ENCODE results near the gene DCC. TPM values are rescaled to one million over a fixed set of nuclear protein-coding genes. Genes with fewer than 3 reads are reported as not detected.

Gene DCC
- total RNA-seq, 1 experiment from 2014 or later = 0.72 TPM

DNA sequence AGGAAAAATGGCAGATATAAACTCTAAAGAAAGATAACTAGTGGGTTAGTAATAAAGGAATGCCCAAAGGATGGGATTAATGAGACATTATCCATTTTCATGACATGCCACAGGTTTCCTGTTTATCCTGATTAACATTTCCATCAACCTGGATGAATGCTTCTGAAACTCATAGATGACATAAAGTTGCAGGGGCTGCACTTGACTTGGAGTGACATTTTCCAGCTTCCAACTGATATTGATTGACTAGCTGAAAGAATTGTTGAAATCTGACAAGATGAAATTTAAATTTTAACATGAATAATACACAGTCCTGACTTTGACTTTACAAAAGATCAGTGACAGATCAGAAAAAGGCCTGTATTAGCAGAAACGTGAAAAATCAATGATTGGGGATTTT lies 214.2 kb downstream of the DCC start (continued):
- TF ChIP-seq, protein P1, sequence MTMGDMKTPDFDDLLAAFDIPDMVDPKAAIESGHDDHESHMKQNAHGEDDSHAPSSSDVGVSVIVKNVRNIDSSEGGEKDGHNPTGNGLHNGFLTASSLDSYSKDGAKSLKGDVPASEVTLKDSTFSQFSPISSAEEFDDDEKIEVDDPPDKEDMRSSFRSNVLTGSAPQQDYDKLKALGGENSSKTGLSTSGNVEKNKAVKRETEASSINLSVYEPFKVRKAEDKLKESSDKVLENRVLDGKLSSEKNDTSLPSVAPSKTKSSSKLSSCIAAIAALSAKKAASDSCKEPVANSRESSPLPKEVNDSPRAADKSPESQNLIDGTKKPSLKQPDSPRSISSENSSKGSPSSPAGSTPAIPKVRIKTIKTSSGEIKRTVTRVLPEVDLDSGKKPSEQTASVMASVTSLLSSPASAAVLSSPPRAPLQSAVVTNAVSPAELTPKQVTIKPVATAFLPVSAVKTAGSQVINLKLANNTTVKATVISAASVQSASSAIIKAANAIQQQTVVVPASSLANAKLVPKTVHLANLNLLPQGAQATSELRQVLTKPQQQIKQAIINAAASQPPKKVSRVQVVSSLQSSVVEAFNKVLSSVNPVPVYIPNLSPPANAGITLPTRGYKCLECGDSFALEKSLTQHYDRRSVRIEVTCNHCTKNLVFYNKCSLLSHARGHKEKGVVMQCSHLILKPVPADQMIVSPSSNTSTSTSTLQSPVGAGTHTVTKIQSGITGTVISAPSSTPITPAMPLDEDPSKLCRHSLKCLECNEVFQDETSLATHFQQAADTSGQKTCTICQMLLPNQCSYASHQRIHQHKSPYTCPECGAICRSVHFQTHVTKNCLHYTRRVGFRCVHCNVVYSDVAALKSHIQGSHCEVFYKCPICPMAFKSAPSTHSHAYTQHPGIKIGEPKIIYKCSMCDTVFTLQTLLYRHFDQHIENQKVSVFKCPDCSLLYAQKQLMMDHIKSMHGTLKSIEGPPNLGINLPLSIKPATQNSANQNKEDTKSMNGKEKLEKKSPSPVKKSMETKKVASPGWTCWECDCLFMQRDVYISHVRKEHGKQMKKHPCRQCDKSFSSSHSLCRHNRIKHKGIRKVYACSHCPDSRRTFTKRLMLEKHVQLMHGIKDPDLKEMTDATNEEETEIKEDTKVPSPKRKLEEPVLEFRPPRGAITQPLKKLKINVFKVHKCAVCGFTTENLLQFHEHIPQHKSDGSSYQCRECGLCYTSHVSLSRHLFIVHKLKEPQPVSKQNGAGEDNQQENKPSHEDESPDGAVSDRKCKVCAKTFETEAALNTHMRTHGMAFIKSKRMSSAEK (CRISPR knock-in tag; IDR thresholded peaks at IDR 0.05; ENCODE audit: borderline replicate concordance) = no peak

DNA sequence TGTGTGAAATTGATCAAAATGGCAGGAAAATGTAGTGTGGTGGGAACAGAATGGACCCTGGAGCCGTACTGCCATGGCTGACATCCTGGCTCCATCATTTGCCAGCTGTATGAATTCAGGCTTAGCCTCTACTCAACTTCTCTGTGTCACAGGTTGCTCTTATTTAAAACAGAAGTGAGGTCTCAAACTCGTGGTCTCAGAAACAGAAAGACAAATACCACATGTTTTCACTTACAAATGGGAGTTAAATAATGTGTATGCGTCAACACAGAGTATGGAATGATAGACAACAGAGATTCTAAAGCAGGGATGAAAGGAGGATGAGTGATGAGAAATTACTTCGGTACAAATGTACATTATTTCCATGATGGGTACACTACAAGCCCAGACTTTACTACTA lies 227.4 kb downstream of the DCC start:
- H3K4me3 Mint-ChIP-seq = no peak overlapping the region
- no peak for TF ChIP-seq GRHL2 (CRISPR knock-in tag; IDR thresholded peaks at IDR 0.05; ENCODE audit: insufficient replicate concordance, severe bottlenecking)
- TF ChIP-seq, protein P2, sequence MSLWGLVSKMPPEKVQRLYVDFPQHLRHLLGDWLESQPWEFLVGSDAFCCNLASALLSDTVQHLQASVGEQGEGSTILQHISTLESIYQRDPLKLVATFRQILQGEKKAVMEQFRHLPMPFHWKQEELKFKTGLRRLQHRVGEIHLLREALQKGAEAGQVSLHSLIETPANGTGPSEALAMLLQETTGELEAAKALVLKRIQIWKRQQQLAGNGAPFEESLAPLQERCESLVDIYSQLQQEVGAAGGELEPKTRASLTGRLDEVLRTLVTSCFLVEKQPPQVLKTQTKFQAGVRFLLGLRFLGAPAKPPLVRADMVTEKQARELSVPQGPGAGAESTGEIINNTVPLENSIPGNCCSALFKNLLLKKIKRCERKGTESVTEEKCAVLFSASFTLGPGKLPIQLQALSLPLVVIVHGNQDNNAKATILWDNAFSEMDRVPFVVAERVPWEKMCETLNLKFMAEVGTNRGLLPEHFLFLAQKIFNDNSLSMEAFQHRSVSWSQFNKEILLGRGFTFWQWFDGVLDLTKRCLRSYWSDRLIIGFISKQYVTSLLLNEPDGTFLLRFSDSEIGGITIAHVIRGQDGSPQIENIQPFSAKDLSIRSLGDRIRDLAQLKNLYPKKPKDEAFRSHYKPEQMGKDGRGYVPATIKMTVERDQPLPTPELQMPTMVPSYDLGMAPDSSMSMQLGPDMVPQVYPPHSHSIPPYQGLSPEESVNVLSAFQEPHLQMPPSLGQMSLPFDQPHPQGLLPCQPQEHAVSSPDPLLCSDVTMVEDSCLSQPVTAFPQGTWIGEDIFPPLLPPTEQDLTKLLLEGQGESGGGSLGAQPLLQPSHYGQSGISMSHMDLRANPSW (CRISPR knock-in tag; conservative IDR thresholded peaks at IDR 0.05; ENCODE audit: low read depth) = no peak
- H3K36me3 Mint-ChIP-seq = no peaks in the 10 kb centered on the region
- POLR2A ChIA-PET = no interaction called here
- H3K9me3 Mint-ChIP-seq = 0 out of 2 replicates have a peak, but pooled peaks cover 6% of the 10 kb centered on the region
- DNase-seq (ENCODE audit: low spot score) (no peak), ATAC-seq (no peak)
- no peaks in the 10 kb centered on the region for H3K4me1 Mint-ChIP-seq
- H3K27ac Mint-ChIP-seq = no peak overlapping the region
- CTCF ChIA-PET = no interaction called here
- no peaks in the 10 kb centered on the region for H3K27me3 Mint-ChIP-seq (ENCODE audit: low read depth)

DNA sequence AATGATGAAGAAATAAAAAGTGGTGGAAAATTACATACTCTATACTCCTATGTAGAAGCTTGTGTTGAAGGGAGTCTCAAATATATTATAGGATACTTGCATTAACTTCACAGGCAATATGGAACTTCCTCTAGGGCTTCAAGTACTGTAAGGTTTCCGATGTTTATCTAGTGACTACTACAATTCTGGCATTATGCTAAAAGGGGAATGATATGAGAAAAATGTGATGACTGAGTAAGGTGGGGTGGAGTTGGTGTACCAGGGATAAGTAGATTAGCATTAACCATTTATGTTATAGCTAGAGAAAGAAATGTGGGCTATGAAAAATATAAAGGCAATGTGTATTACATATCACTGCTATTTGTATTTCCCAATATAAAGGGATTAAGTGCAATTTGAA lies 229.5 kb downstream of the DCC start:
- Mint-ChIP-seq H3K4me3 (no peak overlapping the region), H3K27ac (no peak overlapping the region), H3K4me1 (no peaks in the 10 kb centered on the region), H3K9me3 (0 out of 2 replicates have a peak, but pooled peaks cover 6% of the 10 kb centered on the region), H3K27me3 (ENCODE audit: low read depth) (no peaks in the 10 kb centered on the region), H3K36me3 (no peaks in the 10 kb centered on the region)
- TF ChIP-seq, protein P3, sequence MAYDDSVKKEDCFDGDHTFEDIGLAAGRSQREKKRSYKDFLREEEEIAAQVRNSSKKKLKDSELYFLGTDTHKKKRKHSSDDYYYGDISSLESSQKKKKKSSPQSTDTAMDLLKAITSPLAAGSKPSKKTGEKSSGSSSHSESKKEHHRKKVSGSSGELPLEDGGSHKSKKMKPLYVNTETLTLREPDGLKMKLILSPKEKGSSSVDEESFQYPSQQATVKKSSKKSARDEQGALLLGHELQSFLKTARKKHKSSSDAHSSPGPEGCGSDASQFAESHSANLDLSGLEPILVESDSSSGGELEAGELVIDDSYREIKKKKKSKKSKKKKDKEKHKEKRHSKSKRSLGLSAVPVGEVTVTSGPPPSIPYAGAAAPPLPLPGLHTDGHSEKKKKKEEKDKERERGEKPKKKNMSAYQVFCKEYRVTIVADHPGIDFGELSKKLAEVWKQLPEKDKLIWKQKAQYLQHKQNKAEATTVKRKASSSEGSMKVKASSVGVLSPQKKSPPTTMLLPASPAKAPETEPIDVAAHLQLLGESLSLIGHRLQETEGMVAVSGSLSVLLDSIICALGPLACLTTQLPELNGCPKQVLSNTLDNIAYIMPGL (CRISPR knock-in tag; IDR thresholded peaks at IDR 0.05) = no peak
- no peak for TF ChIP-seq GABPB1 (CRISPR knock-in tag; IDR thresholded peaks at IDR 0.05)
- CTCF ChIA-PET = interaction anchor here (0.9 kb wide), 1 partner anchor 334 kb away, joined by 3 read pairs; no protein-coding TSS in a partner anchor
- POLR2A ChIA-PET = no interaction called here
- DNase-seq (ENCODE audit: low spot score) (no peak), ATAC-seq (no peak)

DNA sequence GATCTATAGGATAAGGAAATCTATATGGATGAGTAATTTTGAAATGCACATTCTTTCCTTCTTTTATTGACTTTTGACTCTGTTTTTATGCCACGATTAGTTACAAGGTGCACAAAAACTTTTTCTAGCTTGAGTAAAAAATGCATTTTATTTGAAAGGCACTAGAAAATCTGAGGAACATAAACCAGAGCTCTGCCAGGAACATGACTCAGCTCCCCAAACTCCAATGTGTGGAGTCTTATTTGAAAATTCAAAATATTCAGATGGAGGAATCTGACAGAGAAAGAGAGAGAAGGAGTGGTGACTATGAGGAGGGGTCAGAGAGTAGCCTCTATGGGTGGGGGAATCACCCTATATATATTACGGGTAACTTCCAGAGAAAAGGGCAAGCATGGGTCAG lies 231.0 kb downstream of the DCC start:
- CTCF ChIA-PET = interaction anchor here (1.1 kb wide), 1 partner anchor 12 kb away, joined by 3 read pairs; no protein-coding TSS in a partner anchor
- no peak overlapping the region for H3K4me3 Mint-ChIP-seq
- POLR2A ChIA-PET = no interaction called here
- H3K27me3 Mint-ChIP-seq (ENCODE audit: low read depth) = no peaks in the 10 kb centered on the region
- ATAC-seq (no peak), DNase-seq (ENCODE audit: low spot score) (no peak)
- H3K36me3 Mint-ChIP-seq = no peaks in the 10 kb centered on the region
- no peak overlapping the region for H3K27ac Mint-ChIP-seq
- TF ChIP-seq ZNF317 (CRISPR knock-in tag; IDR thresholded peaks at IDR 0.05; ENCODE audit: borderline replicate concordance, low read depth) (no peak), MYBL2 (CRISPR knock-in tag; IDR thresholded peaks at IDR 0.05) (no peak)
- no peaks in the 10 kb centered on the region for H3K4me1 Mint-ChIP-seq
- H3K9me3 Mint-ChIP-seq = 0 out of 2 replicates have a peak, but pooled peaks cover 2% of the 10 kb centered on the region
